Erythroblast (primary cell): ENCODE measurements around the gene HEATR5A.

Experiments
- GATA1 ChIP-seq: IDR thresholded peaks from 2 replicates; pipeline ENCODE4 v1.6.1; 2011; ENCODE audit warnings: low read depth, mild to moderate bottlenecking, control low read depth, low read length, moderate library complexity
- POLR2A ChIP-seq: IDR thresholded peaks from 2 replicates; pipeline ENCODE4 v1.6.1; 2011; ENCODE audit warnings: mild to moderate bottlenecking, low read length

GRCh38 chr14:31391473-31391872, 28.9 kb downstream of the HEATR5A start:
- TF ChIP-seq POLR2A: no peak
- no peak for TF ChIP-seq GATA1
